Peyer's patch (tissue), 4 donors: Measurements from ENCODE around the gene BAIAP2L2.

Experiments
- POLR2A ChIP-seq, 2 donors: fragments of 450-650 bp; IDR thresholded peaks; one replicate each; pipeline ENCODE4 v1.5.1; 2017; ENCODE audit warnings: antibody characterized with exemption in 2 of 2, mild to moderate bottlenecking in 2 of 2, moderate library complexity in 2 of 2
- TF ChIP-seq, protein P1 (sequence below), 6 experiments: fragments of 450-650 bp in 4 of 6; fragments of 200-600 bp in 2 of 6; sonication (generic) in 1 of 6; IDR thresholded peaks; one replicate each; pipeline ENCODE4 v1.5.1; 2017 to 2019; ENCODE audit warnings: antibody characterized with exemption in 6 of 6, mild to moderate bottlenecking in 3 of 6, moderate library complexity in 1 of 6

- TF ChIP-seq, protein P1, sequence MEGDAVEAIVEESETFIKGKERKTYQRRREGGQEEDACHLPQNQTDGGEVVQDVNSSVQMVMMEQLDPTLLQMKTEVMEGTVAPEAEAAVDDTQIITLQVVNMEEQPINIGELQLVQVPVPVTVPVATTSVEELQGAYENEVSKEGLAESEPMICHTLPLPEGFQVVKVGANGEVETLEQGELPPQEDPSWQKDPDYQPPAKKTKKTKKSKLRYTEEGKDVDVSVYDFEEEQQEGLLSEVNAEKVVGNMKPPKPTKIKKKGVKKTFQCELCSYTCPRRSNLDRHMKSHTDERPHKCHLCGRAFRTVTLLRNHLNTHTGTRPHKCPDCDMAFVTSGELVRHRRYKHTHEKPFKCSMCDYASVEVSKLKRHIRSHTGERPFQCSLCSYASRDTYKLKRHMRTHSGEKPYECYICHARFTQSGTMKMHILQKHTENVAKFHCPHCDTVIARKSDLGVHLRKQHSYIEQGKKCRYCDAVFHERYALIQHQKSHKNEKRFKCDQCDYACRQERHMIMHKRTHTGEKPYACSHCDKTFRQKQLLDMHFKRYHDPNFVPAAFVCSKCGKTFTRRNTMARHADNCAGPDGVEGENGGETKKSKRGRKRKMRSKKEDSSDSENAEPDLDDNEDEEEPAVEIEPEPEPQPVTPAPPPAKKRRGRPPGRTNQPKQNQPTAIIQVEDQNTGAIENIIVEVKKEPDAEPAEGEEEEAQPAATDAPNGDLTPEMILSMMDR (IDR thresholded peaks at IDR 0.05), result no peak
- TF ChIP-seq POLR2A (IDR thresholded peaks at IDR 0.05), result no peak
Measured at GRCh38 chr22:38046070-38046748, 64.3 kb downstream of the BAIAP2L2 start.
